Fibroblast of skin of abdomen (primary cell): ENCODE measurements around the gene CGREF1.
"Not testable (repeated sequence)": the region's sequence is repeated elsewhere in the genome, so short reads cannot be mapped to it uniquely, and the experiment has no call there.

Source experiments
- DNase-seq: peaks from one replicate; pipeline ENCODE4 v3.0.0-alpha.2; 2013

CGREF1 gene

GRCh38 chr2:27110603-27111352, 8.2 kb downstream of the CGREF1 start:
- not testable (repeated sequence) for DNase-seq

- DNase-seq: no peak
Measured at GRCh38 chr2:27109083-27109482, 9.8 kb downstream of the CGREF1 start.

- DNase-seq: no peak
Measured at GRCh38 chr2:27108221-27108620, 10.7 kb downstream of the CGREF1 start.

GRCh38 chr2:27105981-27106380, 12.9 kb downstream of the CGREF1 start:
- DNase-seq: no peak

GRCh38 chr2:27102329-27102728, 16.6 kb downstream of the CGREF1 start:
- no peak for DNase-seq

- no peak for DNase-seq
Measured at GRCh38 chr2:27100036-27100435, 18.9 kb downstream of the CGREF1 start.

GRCh38 chr2:27099334-27099955, 19.5 kb downstream of the CGREF1 start:
- no peak for DNase-seq

GRCh38 chr2:27097341-27097740, 21.6 kb downstream of the CGREF1 start:
- no peak for DNase-seq

GRCh38 chr2:27096748-27097297, 22.1 kb downstream of the CGREF1 start:
- no peak for DNase-seq

GRCh38 chr2:27095745-27096651, 22.9 kb downstream of the CGREF1 start:
- peak; percentile 58 for DNase-seq

GRCh38 chr2:27095427-27095744, 23.5 kb downstream of the CGREF1 start:
- DNase-seq: no peak

GRCh38 chr2:27094353-27094984, 24.5 kb downstream of the CGREF1 start:
- DNase-seq: no peak

GRCh38 chr2:27093430-27094352, 25.2 kb downstream of the CGREF1 start:
- no peak for DNase-seq

GRCh38 chr2:27092696-27093429, 26.1 kb downstream of the CGREF1 start:
- no peak for DNase-seq

GRCh38 chr2:27091746-27092695, 26.9 kb downstream of the CGREF1 start:
- no peak for DNase-seq

- no peak for DNase-seq
Measured at GRCh38 chr2:27089111-27089954, 29.6 kb downstream of the CGREF1 start.

GRCh38 chr2:27088634-27089033, 30.3 kb downstream of the CGREF1 start:
- no peak for DNase-seq

GRCh38 chr2:27087823-27088410, 31.0 kb downstream of the CGREF1 start:
- DNase-seq: no peak
